Activated gamma-delta T cell treated with anti-CD3 and anti-CD28 coated beads, Interleukin-2, amount 50 U/mL, for 16 hours (primary cell): ENCODE measurements around the gene BTN3A1.

Experiments used
- DNase-seq: peaks from one replicate; pipeline ENCODE4 v3.0.0-alpha.2; 2020; ENCODE audit warnings: low read depth

Gene BTN3A1

DNA sequence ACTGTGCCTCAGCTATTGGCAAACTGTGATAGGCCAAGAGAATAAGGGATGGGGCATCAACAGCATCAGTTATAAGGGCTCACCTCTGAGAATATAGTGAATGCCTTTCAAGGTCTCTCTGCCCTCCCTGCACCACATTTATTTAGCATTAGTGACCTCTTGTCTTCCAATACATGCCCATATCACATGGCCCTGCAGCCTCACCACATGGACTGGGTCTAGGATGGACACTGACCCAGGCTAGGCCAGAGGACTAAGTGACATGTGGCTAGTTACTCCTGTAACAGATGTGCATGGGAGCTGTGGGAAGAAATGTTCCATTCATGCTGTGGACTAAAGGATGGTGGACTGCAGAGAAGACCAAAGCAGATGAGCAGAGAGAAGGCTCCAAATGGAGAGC, 22.3 kb upstream of the BTN3A1 start:
- no peak for DNase-seq

DNA sequence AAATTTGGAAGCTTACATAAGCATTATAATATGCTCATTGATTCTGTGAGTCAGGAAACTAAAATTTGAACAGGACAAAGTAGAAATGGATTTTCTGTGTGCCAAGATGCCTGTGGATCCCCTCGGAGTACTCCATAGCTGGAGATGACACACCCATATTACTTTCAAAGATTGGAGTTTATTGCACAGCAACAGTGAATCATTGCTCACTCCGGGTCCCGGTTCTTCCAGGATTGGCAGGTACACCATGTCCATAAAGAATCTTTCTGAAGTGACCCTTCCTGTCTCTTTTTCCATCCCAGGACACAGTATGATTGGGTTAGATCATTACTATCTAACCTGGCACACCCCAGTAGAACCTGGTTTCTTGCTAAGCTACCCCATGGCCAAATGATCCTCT, 21.8 kb upstream of the BTN3A1 start:
- no peak for DNase-seq

DNA sequence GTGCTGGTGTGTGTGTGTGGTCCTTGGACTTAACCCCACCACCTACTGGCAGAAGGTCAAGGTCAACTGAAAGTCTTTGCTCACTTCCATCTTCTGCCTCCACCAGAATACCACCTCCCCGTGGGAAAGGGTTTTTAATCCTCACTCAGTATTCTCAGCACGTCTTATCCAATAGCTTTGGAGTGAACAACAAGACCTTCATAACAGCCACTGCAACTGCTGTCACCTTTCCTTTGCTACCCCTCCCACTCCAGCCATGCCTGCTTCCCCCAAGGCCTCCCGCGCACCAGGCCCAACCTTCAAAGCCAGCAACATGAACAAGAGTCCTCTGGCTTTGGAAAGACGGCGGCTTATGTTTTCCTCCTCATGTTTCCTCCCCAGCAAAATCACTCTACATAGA, 20.0 kb upstream of the BTN3A1 start:
- no peak for DNase-seq

DNA sequence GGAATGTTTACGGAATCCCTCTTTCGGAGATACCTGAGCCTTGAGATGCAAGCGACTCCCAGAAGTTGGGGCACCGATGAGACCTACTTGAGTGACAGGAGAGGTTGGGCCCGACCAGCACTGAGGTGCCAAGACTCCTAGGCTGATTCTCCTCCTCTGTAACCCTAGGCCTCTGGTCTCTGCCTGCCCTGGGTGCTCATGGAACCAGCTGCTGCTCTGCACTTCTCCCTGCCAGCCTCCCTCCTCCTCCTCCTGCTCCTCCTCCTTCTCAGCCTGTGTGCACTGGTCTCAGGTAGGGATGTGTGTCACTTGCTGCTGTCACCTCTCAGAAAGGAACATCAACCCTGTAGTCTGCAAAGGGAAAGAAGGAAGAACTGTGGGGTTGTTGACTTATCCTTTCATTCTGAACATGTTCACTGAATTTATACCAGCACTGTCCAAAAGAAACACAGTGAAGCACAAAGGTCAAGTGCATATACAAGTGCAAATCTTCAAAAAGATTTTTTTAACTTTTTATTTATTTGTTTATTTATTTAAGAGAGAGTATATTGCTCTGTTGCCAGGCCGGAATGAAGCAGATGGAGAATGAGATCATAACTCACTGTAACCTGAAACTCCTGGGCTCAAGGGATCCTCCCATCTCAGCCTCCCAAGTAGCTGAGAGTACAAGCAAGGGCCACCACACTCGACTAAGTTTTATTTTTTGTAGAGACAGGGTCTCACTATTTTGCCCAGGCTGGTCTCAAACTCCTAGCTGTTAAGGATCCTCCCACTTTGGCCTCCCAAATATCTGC, 18.3 kb upstream of the BTN3A1 start:
- DNase-seq = no peak

DNA sequence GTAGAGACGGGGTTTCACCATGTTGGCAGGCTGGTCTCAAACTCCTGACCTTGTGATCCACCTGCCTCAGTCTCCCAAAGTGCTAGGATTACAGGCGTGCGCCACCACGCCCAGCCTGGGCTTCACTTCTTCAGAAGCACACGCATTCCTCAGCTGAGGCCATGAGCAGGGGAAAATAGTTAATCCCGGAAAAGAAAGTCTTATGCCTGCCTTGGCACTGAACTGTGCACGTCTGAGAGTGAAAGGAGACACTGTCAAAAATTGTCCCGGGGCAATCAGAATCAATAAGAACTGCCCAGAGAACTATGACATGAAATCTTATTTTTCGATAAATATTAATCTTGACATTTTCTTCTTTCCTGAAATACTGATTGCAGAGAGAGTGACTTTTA, 16.3 kb upstream of the BTN3A1 start:
- DNase-seq = no peak

DNA sequence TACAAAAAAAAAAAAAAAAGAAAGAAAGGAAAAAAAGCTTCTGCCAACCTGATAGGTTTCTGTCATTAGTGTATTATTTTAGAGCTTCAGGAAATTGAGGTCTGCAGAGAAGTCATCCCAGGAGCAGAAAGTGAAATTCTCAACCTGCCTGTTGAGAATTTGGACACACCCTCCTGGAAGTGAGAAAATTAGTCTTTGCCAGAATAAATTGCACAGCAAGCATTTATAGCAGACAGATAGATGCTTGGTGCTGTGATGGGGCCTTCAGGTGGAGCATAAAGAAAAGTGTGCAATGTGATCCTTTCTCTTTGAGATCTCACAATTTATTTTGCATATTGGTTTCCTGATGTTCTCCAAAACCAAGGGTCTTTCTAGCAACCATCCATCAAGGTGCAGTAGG, 14.5 kb upstream of the BTN3A1 start:
- no peak for DNase-seq

DNA sequence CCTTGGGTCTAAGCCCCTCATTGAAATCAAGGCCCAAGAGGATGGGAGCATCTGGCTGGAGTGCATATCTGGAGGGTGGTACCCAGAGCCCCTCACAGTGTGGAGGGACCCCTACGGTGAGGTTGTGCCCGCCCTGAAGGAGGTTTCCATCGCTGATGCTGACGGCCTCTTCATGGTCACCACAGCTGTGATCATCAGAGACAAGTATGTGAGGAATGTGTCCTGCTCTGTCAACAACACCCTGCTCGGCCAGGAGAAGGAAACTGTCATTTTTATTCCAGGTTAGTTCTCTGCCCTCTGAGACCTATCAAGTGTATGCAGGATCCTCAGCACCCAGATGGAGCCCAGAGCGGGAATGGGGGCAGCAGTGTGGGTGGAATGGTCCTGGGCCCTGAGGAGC, 14.1 kb upstream of the BTN3A1 start:
- no peak for DNase-seq

DNA sequence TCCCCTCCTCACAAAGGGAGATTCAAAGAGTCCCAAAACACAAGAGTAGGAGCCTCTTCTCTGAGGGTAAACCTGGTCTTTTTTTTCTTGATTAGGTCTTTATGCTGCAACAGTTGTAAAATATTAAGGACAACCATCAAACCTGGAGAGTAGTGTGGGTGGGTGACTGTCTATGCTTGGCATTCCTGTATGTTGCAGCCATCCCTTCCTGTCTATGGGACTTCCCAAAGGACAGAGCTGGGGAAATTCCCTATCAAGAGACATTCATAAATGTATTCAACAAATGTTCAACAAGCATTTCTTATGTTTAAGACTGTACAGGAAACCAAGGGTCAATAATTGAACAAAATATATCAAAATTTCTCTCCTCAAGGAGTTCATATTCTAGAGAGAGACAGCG, 13.6 kb upstream of the BTN3A1 start:
- no peak for DNase-seq

DNA sequence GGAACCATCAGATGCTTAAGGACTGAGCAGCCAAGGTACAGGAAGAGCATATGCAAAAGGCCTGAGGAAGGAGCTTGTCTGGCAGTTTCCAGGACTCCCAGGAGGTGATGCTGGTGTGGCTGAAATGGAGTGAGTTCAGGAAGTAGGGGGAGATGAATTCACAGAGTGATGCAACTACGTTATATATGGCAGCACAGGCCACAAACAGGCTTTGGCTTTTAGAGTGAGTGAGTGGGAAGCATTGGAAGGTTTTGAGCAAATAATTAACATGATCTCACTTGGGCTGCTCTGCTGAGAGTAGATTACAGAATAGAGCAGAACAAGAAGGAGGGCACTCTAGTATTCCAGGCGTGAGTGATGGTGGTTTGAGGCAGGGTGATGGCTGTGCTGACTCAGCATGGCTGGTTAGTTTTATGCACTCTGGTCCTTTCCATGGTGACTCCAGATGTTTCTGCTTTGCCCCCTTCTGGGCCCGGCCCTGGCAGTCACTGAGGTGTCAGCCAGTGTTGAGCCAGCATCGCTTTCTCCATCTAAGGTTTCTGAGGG, 12.7 kb upstream of the BTN3A1 start:
- no peak for DNase-seq

DNA sequence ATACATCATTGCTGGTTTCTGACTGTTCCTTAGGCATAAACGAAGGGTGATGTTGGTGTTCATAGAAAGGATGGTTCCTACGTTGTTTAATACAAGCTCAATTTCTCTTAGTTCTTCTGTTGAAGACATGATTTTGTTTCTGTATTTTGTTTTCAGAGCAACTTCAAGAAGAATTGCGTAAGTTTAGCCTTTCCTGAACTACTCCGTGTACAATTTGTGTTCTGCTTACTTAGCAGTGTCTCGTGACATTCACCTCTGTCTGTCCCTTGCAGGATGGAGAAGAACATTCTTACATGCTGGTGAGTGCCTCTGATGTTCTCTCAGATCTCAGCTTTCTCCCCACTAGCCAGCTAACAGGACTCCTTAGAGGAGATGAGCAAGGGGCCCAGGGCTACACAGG, 11.5 kb upstream of the BTN3A1 start:
- no peak for DNase-seq

DNA sequence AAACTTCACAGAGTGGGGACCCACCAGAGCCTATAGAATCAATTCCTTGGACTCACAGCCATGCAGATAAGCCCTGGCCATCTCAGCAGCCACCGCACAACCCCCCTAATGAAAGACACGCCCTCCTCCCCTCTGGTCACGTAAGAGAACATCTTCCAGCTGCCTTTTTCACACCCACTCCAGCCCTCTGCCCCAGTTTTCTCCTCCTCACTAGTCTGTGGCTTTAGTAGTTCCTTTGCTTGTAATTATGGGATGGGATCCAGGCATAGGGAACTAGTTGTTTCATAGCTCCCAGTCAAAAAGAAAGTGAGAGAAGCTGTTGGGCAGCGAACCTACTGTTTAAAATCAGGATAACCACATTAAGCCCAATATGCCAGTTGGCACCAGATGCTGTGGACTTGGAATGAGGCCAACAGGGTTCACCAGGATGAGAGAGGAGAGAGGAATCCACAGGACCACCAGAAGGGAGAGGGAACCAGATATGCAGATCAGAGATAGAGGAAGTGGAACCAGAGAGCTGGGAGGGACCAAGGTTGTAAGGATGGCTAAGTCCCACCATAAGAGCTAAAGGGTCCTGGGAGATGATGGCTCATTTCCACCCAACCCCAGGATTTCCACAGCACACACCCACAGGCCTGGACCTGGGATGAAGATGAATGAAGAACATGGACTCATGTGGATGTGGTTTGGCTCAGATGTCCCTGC, 9.0 kb upstream of the BTN3A1 start:
- no peak for DNase-seq

DNA sequence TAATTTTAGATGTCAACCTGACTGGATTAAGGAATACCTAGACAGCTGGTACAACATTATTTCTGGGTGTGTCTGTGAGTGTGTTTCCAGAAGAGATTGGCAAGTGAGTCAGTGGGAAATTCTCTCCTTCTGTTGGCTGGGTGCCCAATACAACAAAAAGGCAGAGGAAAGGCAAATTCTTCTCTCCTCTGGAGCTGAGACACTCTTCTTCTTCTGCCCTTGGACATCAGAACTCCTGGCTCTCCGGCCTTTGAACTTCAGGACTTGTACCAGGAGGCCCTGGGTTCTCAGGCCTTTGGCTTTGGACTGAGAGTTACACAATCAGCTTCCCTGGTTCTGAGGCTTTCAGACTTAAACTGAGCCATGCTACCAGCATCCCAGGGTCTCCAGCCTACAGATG, 7.8 kb upstream of the BTN3A1 start:
- DNase-seq = no peak

DNA sequence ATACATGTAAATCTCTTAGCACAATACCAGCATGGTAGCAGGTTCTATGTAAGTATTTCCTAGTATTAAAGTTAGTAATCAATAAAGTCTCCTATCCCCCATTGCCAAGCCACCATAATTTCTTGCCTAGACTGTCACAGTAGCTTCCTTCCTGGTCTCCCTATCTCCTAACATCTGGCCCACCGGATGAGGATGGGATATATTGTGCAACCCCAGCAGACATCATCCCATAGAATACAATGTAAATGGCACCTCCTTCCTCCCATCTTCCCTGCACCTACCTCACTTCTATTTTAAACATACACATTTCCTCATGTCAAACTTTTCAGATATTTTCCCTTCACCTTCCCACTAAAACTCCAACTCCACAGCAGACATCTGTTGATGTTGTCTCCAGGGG, 3.5 kb upstream of the BTN3A1 start:
- no peak for DNase-seq

DNA sequence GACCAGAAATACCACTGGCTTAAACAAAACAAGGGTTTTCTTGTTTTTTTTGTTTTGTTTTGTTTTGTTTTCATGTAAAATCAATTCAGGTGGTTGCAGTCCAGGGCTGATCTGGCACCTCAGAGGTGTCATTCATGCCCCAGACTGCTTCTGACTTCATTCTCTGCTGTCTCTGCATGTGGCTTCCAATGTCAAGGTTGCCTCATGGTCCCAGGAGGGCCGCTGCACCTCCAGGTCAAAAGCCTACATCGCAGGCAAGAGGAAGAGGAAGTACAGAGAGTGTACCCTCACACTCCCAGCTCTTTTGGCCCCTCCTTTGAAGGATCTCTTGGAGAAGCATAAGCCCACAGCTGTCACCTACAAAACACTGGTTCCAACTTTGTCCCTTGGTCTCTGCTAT, 1.4 kb upstream of the BTN3A1 start:
- DNase-seq = no peak

DNA sequence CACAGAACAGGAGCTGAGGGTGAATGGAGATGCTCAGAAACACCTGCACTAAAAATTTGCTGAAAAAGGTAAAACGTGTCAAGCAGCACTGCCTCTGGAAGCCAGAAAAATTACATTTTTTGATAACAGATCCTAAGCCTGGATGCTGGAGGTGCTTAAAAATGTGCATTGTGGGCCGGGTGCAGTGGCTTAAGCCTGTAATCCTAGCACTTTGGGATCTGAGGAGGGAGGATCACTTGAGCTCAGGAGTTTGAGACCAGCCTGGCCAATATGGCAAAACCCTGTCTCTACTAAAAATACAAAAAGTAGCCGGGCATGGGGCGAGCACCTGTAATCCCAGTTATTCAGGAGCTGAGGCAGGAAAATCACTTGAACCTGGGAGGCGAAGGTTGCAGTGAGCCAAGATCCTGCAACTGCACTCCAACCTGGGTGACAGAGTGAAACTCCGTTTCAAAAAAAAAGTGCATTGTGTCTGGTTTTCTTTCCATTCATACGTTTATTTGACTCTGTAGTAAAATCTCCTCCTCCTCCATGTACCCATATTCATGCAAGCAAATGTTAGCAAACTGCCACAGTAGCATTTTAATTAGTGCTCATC, 587 bp upstream of the BTN3A1 start:
- no peak for DNase-seq

DNA sequence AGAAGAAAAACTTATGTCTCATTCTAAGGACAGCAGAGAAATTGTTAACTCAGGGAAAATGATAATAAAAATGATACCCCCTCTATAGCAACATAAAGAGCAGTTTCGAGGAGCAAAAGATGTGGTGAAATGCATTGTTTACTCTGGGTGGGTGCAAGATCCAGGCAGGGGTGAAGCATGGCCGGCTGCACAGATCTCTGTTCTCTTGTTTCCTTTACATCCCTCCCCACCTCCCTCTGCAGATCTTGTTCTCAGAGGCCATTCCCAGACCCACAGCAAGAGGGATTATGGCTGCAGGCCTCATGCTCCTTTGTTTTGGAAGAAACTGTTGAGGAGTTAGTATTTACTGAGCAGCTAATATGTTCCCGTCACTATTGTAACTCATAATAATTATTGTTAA, 1.8 kb downstream of the BTN3A1 start:
- DNase-seq = no peak

DNA sequence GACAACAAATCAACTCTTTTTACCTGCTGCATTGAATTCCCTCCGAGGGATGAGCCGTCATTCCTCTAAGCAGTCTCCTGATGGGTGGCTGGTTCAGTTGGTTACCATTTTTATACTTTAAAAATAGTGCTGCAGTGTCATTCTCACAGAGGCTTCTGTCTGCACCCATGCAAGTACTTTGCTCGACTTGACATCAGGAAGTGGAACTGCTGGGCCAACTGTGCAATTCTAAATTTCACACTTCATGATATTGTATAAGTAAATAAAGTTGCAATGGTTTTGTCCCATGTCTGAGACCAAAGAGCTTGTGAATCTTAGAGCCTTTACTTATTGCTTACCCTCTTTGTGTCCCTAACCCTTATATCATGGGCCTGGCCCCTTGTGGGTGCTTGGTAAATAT, 2.5 kb downstream of the BTN3A1 start:
- no peak for DNase-seq

DNA sequence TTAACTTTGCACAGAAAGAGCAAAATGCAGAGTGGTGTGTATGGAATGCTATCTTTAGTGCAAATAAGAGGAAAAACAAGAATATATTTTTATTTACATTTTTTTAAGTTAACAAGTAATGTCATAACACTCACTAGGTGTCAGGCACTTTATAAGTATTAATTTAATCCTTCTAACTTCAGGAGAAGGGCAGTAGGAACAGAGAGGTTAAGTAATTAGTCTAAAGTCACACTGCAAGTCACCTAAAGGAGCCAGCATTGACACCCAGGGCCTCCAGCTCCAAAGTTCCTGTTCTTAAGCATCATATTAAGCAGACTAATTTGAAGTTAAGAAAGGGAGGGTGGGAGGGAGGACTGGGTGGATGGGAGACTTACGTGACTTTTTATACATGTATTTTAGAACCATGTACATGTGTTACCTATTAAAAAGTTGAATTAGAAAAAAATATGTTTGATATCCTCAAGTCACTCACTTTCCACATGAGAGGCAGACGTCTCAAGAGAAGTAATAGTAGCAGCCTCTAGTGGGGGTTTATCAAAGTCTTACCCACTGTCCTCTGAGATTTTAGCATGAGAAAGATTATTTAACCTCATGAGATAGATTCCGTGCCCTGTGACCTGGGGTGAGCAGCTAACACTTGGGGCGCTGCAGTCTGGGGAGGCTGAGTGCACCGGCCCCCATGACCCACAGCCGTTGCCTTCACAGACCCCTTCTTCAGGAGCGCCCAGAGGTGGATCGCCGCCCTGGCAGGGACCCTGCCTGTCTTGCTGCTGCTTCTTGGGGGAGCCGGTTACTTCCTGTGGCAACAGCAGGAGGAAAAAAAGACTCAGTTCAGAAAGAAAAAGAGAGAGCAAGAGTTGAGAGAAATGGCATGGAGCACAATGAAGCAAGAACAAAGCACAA, 7.0 kb downstream of the BTN3A1 start:
- no peak for DNase-seq

DNA sequence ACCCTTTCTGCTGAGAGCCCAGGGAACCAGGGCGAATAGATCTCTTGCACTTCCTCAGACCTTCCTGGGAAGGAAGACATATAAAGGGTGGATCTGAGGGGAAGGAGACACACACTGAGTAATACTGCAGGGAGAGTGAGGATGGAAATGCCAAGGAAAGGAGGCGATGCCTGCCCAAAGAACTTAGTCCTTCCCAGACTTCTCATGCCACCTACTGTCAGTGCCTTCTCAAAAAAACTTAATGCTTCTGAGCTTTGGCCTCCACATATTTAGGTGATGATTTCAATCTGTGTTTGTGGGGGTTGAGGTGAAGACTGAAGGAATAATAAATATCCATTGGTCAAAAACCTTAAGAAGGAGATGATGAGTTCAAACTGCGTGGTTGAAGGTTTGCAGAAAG, 9.7 kb downstream of the BTN3A1 start:
- DNase-seq = no peak

DNA sequence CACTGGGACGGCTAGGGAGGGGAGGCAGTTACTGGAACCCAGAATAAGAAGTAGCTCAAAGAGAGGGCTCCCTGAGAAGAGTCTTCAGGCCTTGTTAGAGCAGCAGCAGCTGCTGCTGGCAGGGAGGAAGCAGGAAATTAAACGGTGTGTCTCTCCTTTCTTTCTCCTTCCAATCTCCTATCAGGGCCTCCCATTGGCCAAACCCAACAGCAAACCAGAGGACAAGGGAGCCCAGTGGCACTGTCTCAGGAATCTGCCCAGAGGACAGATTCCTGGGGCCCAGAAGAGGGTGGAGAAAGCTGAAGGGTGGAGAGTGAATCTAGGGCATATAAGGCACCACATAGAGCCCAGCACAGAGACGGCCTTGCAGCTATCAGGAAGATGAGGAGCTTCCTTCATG, 10.2 kb downstream of the BTN3A1 start:
- DNase-seq = no peak

DNA sequence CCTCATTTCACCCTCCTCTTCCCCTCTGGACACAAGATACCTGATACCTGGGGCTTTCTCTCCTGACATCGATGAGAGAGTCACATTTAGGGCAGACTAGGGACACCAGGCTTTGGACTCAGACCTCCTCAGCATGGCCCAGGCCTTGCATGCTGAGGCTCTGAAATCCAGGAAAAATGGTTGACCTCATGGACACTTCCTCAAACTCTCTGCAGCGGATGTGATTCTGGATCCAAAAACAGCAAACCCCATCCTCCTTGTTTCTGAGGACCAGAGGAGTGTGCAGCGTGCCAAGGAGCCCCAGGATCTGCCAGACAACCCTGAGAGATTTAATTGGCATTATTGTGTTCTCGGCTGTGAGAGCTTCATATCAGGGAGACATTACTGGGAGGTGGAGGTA, 10.9 kb downstream of the BTN3A1 start:
- no peak for DNase-seq

DNA sequence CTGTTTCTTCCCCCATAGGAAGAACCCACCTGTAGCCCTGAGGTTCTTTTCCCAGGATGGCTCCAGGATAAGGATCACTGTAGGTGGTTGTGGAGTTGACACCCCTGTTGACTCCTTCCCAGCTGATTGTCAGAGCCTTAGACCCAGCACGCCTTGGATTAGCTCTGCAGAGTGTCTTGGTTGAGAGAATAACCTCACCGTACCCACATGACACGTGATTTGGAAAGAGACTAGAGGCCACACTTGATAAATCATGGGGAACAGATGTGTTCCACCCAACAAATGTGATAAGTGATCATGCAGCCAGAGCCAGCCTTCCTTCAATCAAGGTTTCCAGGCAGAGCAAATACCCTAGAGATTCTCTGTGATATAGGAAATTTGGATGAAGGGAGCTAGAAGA, 12.2 kb downstream of the BTN3A1 start:
- DNase-seq = no peak
